NCI-H226 (cell line): ENCODE measurements around the gene SNAPIN.
"Not testable (repeated sequence)": the region's sequence is repeated elsewhere in the genome, so short reads cannot be mapped to it uniquely, and the experiment has no call there.

Source experiments
- DNase-seq: peaks from one replicate; pipeline ENCODE4 v3.0.0-alpha.2; 2015

SNAPIN gene

GRCh38 chr1:153649137-153649862 lies 9.2 kb upstream of the SNAPIN start:
- DNase-seq, result no peak

GRCh38 chr1:153649863-153650235 lies 8.7 kb upstream of the SNAPIN start:
- no peak for DNase-seq

GRCh38 chr1:153651771-153652170 lies 6.7 kb upstream of the SNAPIN start:
- DNase-seq, result no peak

- DNase-seq, result peak; percentile 45
Observed at GRCh38 chr1:153652805-153653500, 5.5 kb upstream of the SNAPIN start.

- no peak for DNase-seq
Observed at GRCh38 chr1:153655333-153655732, 3.2 kb upstream of the SNAPIN start.

- no peak for DNase-seq
Observed at GRCh38 chr1:153659175-153659534, 652 bp downstream of the SNAPIN start.

GRCh38 chr1:153659656-153660055 lies 1.2 kb downstream of the SNAPIN start:
- no peak for DNase-seq

- DNase-seq, result no peak
Observed at GRCh38 chr1:153661111-153661708, 2.7 kb downstream of the SNAPIN start.

- no peak for DNase-seq
Observed at GRCh38 chr1:153662269-153662668, 3.8 kb downstream of the SNAPIN start.

- no peak for DNase-seq
Observed at GRCh38 chr1:153663211-153663610, 4.7 kb downstream of the SNAPIN start.

- DNase-seq, result no peak
Observed at GRCh38 chr1:153667439-153667838, 8.9 kb downstream of the SNAPIN start.

GRCh38 chr1:153668672-153669071 lies 10.2 kb downstream of the SNAPIN start:
- DNase-seq, result not testable (repeated sequence)

- no peak for DNase-seq
Observed at GRCh38 chr1:153669606-153670005, 11.1 kb downstream of the SNAPIN start.

- DNase-seq, result no peak
Observed at GRCh38 chr1:153670257-153670858, 11.9 kb downstream of the SNAPIN start.

- peak; percentile 98 for DNase-seq
Observed at GRCh38 chr1:153670859-153671627, 12.5 kb downstream of the SNAPIN start, which contains the start of gene ILF2. TSS of gene ILF2 (minus strand) at chr1:153670993. CDS start at chr1:153670922, 71 bp downstream.

GRCh38 chr1:153671628-153672353 lies 13.3 kb downstream of the SNAPIN start:
- DNase-seq, result peak; percentile 67

- DNase-seq, result no peak
Observed at GRCh38 chr1:153673511-153673910, 15.0 kb downstream of the SNAPIN start.

GRCh38 chr1:153677718-153678518 lies 19.4 kb downstream of the SNAPIN start:
- DNase-seq, result no peak

GRCh38 chr1:153678519-153679336 lies 20.2 kb downstream of the SNAPIN start, which contains the start of gene NPR1:
TSS of gene NPR1 (plus strand) at chr1:153678688. CDS start at chr1:153679109, 421 bp downstream.
- DNase-seq, result no peak
